GM12892 (cell line): ENCODE data around the gene ALKBH3.

Experiments used
- POLR2A ChIP-seq: IDR thresholded peaks from 2 replicates; pipeline ENCODE4 v1.6.1; 2011; ENCODE audit warnings: low read depth, low read length, control low read depth
- POLR2AphosphoS5 ChIP-seq: IDR thresholded peaks from 2 replicates; pipeline ENCODE4 v1.6.1; 2011; ENCODE audit warnings: low read depth, low read length, control low read depth
- TAF1 ChIP-seq: IDR thresholded peaks from 2 replicates; pipeline ENCODE4 v1.6.1; 2011; ENCODE audit warnings: low read depth, mild to moderate bottlenecking, control low read depth, low read length, borderline replicate concordance

- no peak for TF ChIP-seq POLR2A
- TF ChIP-seq TAF1: no peak
- no peak for TF ChIP-seq POLR2AphosphoS5
Measured at GRCh38 chr11:43922295-43922648, 41.6 kb downstream of the ALKBH3 start.
